ENCODE measurements around the gene LBHD1.

Gene LBHD1

DNA sequence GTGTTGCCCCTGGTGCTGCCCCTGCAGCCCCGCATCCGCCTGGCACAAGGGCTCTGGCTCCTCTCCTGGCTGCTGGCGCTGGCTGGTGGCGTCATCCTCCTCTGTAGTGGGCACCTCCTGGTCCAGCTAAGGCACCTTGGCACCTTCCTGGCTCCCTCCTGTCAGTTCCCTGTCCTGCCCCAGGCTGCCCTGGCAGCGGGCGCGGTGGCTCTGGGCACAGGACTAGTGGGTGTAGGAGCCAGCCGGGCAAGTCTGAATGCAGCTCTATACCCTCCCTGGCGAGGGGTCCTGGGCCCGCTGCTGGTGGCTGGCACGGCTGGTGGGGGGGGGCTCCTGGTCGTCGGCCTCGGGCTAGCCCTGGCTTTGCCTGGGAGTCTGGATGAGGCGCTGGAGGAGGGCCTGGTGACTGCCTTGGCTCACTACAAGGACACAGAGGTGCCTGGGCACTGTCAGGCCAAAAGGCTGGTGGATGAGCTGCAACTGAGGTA is 58.7 kb downstream of the LBHD1 start:
- no peak for DNase-seq
